K562 (cell line): ENCODE data around the gene BCL2L12. TPM values are rescaled to one million over a fixed set of nuclear protein-coding genes. Genes with fewer than 3 reads are reported as not detected.

Source experiments
- BCOR ChIP-seq: fragments of 450-650 bp; IDR thresholded peaks from 2 replicates; pipeline ENCODE4 v1.6.1; 2016
- CBX3 ChIP-seq, 2 experiments: IDR thresholded peaks; 1 replicate in 1 of 2; 2 replicates in 1 of 2; pipeline ENCODE4 v1.6.1; 2012; ENCODE audit warnings: inconsistent platforms in 2 of 2, low read length in 2 of 2, borderline replicate concordance in 1 of 2, control low read depth in 1 of 2
- FOS ChIP-seq: IDR thresholded peaks from 3 replicates; pipeline ENCODE4 v1.6.1; 2011; ENCODE audit not compliant: insufficient read length; ENCODE audit errors: extremely low read depth
- FUS ChIP-seq: fragments of 200-400 bp; formaldehyde crosslinking; optimal IDR thresholded peaks from 2 replicates; pipeline ENCODE3; 2017; ENCODE audit warnings: low read depth, low read length
- HDAC8 ChIP-seq: fragments of 450-650 bp; IDR thresholded peaks from 2 replicates; pipeline ENCODE4 v1.6.1; 2016; ENCODE audit warnings: mild to moderate bottlenecking, missing genetic modification characterization, moderate library complexity, missing compliant biosample characterization
- KDM2B ChIP-seq: fragments of 250-450 bp; sonication (Bioruptor Pico); IDR thresholded peaks from 2 replicates; pipeline ENCODE4 v1.8.0; 2021; ENCODE audit warnings: mild to moderate bottlenecking, moderate library complexity
- MCM5 ChIP-seq: fragments of 450-650 bp; IDR thresholded peaks from 2 replicates; pipeline ENCODE4 v1.6.1; 2016; ENCODE audit warnings: low read depth
- PHF8 ChIP-seq: fragments of 200-600 bp; sonication (generic); IDR thresholded peaks from 2 replicates; pipeline ENCODE4 v1.6.1; 2012; ENCODE audit warnings: mixed run types, mild to moderate bottlenecking, inconsistent platforms, low read length, moderate library complexity, borderline replicate concordance
- PRDM10 ChIP-seq: fragments of 450-650 bp; IDR thresholded peaks from 2 replicates; pipeline ENCODE4 v1.6.1; 2018; ENCODE audit not compliant: partially characterized antibody
- SUPT5H ChIP-seq: fragments of 450-650 bp; IDR thresholded peaks from 2 replicates; pipeline ENCODE4 v1.6.1; 2016
- ZKSCAN1 ChIP-seq: fragments of 150-350 bp; IDR thresholded peaks from 2 replicates; pipeline ENCODE4 v1.6.1; 2016; ENCODE audit warnings: low read depth, low read length
- polyA plus RNA-seq, 8 experiments: library from polyadenylated mRNA; depleted of rRNA in 4 of 8; stranded (reverse) in 5 of 8; unstranded in 3 of 8; fragments of >200 nt; fragmentation: Nextera tagmentation in 2 of 8; fragmentation: Illumina TruSeq in 1 of 8; extraction: Ambion mirVana in 2 of 8; extraction: Trizol in 1 of 8; gene quantifications; 2 replicates each; pipeline versions ENCODE4 v1.2.1 to v1.2.3, GENCODE V29; 2011 to 2014; ENCODE audit warnings: inconsistent platforms in 1 of 8, missing spikeins in 1 of 8
- total RNA-seq, 7 experiments: library from RNA; depleted of rRNA in 6 of 7; stranded (reverse); fragments of >200 nt in 6 of 7; fragmentation: Illumina TruSeq in 2 of 7; extraction: Trizol in 2 of 7; gene quantifications; 2 replicates each; pipeline versions ENCODE4 v1.2.1 to v1.2.3, GENCODE V29; 2011 to 2021; ENCODE audit warnings: low replicate concordance in 1 of 7
- TF ChIP-seq, protein P1 (sequence below): sonication (generic); formaldehyde crosslinking; IDR thresholded peaks from 2 replicates; pipeline ENCODE4 v1.8.0; 2023; ENCODE audit warnings: mild to moderate bottlenecking, missing genetic modification reagents
- TF ChIP-seq, protein P2 (sequence below): sonication (generic); formaldehyde crosslinking; IDR thresholded peaks from 2 replicates; pipeline ENCODE4 v1.8.1; 2023; ENCODE audit warnings: mild to moderate bottlenecking, missing genetic modification reagents
- TF ChIP-seq, protein P3 (sequence below): sonication (generic); formaldehyde crosslinking; IDR thresholded peaks from 2 replicates; pipeline ENCODE4 v1.4.0; 2020; ENCODE audit warnings: mild to moderate bottlenecking, missing genetic modification reagents

The BCL2L12 gene
- total and polyA plus RNA-seq, 9 of the 15 experiments (the other 6 are each of a cell fraction or from before 2014, with no cell fraction given) = 7.4 to 263 (median 81.2) TPM

GRCh38 chr19:49676136-49676783 is 10.5 kb downstream of the BCL2L12 start (continued):
- TF ChIP-seq, protein P1, sequence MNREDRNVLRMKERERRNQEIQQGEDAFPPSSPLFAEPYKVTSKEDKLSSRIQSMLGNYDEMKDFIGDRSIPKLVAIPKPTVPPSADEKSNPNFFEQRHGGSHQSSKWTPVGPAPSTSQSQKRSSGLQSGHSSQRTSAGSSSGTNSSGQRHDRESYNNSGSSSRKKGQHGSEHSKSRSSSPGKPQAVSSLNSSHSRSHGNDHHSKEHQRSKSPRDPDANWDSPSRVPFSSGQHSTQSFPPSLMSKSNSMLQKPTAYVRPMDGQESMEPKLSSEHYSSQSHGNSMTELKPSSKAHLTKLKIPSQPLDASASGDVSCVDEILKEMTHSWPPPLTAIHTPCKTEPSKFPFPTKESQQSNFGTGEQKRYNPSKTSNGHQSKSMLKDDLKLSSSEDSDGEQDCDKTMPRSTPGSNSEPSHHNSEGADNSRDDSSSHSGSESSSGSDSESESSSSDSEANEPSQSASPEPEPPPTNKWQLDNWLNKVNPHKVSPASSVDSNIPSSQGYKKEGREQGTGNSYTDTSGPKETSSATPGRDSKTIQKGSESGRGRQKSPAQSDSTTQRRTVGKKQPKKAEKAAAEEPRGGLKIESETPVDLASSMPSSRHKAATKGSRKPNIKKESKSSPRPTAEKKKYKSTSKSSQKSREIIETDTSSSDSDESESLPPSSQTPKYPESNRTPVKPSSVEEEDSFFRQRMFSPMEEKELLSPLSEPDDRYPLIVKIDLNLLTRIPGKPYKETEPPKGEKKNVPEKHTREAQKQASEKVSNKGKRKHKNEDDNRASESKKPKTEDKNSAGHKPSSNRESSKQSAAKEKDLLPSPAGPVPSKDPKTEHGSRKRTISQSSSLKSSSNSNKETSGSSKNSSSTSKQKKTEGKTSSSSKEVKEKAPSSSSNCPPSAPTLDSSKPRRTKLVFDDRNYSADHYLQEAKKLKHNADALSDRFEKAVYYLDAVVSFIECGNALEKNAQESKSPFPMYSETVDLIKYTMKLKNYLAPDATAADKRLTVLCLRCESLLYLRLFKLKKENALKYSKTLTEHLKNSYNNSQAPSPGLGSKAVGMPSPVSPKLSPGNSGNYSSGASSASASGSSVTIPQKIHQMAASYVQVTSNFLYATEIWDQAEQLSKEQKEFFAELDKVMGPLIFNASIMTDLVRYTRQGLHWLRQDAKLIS (CRISPR knock-in tag) = peak; percentile 85; the same call in 1 of the 2 replicates
- TF ChIP-seq FOS = peak; percentile 11
- TF ChIP-seq PRDM10 = peak; percentile 100
- TF ChIP-seq SUPT5H = peak; percentile 93
- no peak for TF ChIP-seq HDAC8
- TF ChIP-seq CBX3 (IDR thresholded peaks at IDR 0.05; ENCODE audit: borderline replicate concordance in 1 of 2, low read length in 2 of 2) = peak in 1 of 2 experiments; percentile 56; a peak in 1 of 3 replicates
- no peak for TF ChIP-seq KDM2B (CRISPR knock-in tag)
- TF ChIP-seq ZKSCAN1 = 0 out of 2 replicates have a peak, but pooled peaks have one; percentile 5
- no peak for TF ChIP-seq MCM5
- TF ChIP-seq, protein P2, sequence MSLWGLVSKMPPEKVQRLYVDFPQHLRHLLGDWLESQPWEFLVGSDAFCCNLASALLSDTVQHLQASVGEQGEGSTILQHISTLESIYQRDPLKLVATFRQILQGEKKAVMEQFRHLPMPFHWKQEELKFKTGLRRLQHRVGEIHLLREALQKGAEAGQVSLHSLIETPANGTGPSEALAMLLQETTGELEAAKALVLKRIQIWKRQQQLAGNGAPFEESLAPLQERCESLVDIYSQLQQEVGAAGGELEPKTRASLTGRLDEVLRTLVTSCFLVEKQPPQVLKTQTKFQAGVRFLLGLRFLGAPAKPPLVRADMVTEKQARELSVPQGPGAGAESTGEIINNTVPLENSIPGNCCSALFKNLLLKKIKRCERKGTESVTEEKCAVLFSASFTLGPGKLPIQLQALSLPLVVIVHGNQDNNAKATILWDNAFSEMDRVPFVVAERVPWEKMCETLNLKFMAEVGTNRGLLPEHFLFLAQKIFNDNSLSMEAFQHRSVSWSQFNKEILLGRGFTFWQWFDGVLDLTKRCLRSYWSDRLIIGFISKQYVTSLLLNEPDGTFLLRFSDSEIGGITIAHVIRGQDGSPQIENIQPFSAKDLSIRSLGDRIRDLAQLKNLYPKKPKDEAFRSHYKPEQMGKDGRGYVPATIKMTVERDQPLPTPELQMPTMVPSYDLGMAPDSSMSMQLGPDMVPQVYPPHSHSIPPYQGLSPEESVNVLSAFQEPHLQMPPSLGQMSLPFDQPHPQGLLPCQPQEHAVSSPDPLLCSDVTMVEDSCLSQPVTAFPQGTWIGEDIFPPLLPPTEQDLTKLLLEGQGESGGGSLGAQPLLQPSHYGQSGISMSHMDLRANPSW = peak; percentile 70; the same call in 1 of the 2 replicates
- peak; percentile 63; the same call in 1 of the 2 replicates for TF ChIP-seq PHF8
- peak; percentile 99 for TF ChIP-seq BCOR
- no peak for TF ChIP-seq FUS
- TF ChIP-seq, protein P3, sequence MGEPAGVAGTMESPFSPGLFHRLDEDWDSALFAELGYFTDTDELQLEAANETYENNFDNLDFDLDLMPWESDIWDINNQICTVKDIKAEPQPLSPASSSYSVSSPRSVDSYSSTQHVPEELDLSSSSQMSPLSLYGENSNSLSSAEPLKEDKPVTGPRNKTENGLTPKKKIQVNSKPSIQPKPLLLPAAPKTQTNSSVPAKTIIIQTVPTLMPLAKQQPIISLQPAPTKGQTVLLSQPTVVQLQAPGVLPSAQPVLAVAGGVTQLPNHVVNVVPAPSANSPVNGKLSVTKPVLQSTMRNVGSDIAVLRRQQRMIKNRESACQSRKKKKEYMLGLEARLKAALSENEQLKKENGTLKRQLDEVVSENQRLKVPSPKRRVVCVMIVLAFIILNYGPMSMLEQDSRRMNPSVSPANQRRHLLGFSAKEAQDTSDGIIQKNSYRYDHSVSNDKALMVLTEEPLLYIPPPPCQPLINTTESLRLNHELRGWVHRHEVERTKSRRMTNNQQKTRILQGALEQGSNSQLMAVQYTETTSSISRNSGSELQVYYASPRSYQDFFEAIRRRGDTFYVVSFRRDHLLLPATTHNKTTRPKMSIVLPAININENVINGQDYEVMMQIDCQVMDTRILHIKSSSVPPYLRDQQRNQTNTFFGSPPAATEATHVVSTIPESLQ (CRISPR knock-in tag) = no peak
